GM10266 (cell line): ENCODE measurements around the gene SOX8.

Experiments
- DNase-seq: peaks from one replicate; pipeline ENCODE4 v3.0.0; 2012; ENCODE audit errors: extremely low spot score
- CTCF ChIP-seq: IDR thresholded peaks from 2 replicates; pipeline ENCODE4 v1.5.1; 2012; ENCODE audit warnings: mild to moderate bottlenecking, low read depth; ENCODE audit not compliant: control insufficient read depth, insufficient read depth; ENCODE audit errors: missing control alignments

SOX8 gene

DNA sequence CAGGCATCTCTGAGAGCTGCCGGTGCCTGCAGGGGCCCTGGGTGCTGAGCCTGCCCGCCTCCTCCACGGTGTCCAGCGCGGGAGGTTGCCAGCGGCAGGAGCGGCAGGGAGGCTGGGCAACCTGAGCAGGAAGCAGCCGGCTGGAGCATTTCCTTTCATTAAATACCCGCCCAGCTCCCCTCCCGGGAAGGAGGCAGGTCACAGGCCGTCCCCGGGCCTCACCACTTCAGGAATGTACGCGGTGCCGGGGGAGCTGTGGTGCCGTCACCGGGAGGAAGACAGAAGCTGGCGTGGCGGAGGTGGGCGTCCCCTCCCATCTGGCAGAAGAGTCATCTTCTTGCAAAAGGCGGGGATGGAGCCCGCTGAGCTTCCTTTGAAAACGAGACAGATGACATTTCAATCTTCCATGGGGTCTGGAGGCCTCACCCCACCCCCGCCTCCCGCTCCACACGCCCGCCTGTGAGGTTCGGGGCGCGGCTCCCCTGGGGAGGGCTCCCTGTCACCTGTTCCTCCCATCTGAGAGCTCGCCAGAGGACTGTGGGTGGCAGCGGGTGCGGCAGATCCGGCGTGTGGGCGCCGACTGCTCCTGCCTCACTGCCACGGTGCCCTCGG is 16.0 kb downstream of the SOX8 start:
- DNase-seq: no peak
- TF ChIP-seq CTCF: no peak

- no peak for DNase-seq
- no peak for TF ChIP-seq CTCF
These were observed 16.6 kb downstream of the SOX8 start for GRCh38 chr16:998211-998610.

- no peak for TF ChIP-seq CTCF
- no peak for DNase-seq
These were observed 17.0 kb downstream of the SOX8 start for GRCh38 chr16:998615-999014.

DNA sequence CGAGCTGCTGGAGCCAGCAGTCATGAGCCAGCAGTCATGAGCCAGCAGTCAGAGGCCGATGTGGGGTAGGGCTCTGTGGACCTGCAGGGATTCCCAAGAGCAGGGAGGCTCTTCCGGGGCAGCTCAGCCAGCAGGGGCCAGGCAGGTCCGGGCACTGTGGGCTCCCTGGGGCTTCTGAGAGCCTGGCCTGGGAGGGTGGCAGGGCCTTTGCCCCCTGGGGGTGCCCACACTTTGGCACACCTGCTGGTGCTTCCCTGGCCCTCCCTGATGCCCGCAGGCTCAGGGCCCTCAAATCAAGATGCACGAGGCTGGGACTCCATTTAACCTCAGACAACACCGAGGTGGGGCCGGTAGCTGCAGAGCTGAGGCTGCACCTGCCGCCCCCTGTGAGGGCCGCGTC is 18.1 kb downstream of the SOX8 start:
- TF ChIP-seq CTCF: no peak
- DNase-seq: no peak

DNA sequence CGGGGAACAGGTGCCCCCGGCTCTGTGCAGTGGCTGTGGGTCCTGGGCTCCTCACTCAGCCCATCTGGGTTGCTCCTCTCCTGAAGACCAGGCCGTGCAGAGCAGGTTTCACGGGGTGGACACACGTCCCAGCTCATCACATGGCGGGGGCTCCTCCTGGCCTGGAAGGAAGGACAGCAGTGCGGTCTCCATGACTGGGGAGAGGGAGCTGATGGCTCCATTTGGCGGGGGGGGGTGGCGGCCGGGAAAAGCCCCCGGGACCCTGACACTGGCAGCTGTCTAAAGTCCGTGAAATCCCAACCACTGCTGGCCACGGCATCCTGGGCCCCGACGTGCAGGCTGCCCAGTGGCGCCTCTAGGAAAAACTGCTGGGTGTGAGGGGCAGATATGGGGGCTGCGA is 19.0 kb downstream of the SOX8 start:
- no peak for DNase-seq
- no peak for TF ChIP-seq CTCF

DNA sequence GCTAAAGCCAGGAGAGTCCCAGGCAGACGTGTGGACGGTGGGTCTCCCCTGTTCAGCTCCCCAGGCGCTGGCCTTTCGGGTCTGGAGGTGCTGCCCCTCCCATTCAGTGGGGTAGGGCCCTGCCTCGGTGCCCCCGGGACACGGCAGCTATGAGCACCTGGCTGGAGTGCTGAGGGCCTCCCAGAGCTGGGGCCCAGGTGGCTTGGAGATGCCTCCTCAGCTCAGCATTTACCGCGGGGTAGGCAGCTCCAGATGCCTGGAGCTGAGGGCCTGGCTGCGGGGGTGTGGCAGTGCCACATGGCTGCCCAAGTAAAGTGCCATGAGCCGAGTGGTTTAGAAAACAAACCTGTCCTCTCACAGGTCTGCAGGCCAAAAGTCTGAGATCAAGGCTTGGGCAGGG is 19.5 kb downstream of the SOX8 start:
- no peak for DNase-seq

More for the DNA sequence above, 19.5 kb downstream of the SOX8 start:
- no peak for TF ChIP-seq CTCF
